GM11168 (cell line): Measurements from ENCODE around the gene ACLY.
"Not testable (repeated sequence)": the region's sequence is repeated elsewhere in the genome, so short reads cannot be mapped to it uniquely, and the experiment has no call there.

Experiments used
- in situ Hi-C: fragments of 300-500 bp; cut with MboI; formaldehyde crosslinking; loops from one replicate; pipeline ENCODE4 v1.12.0; 2022; ENCODE audit warnings: low sequenced_read_pairs; ENCODE audit not compliant: unreplicated experiment

The ACLY gene

DNA sequence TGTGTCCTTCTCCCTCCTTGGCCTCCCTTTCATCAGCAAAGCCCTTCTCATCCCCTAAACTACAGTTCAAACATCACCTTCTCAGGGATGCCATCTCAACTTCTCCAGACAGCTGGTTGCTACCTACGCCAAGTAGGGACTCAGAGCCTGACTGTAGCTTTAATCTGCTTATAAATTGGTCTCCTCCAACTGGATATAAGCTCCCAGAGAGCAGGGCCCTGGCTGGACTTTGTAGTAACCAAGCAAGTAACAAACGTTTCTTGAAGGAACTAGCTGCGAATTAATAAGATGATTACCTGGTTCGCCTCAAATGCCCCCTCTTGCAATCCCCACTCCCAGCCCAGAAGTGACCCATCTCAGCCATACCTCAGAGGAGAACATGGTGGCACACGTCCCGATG is 36.0 kb downstream of the ACLY start:
- in situ Hi-C loops = no loop called here

DNA sequence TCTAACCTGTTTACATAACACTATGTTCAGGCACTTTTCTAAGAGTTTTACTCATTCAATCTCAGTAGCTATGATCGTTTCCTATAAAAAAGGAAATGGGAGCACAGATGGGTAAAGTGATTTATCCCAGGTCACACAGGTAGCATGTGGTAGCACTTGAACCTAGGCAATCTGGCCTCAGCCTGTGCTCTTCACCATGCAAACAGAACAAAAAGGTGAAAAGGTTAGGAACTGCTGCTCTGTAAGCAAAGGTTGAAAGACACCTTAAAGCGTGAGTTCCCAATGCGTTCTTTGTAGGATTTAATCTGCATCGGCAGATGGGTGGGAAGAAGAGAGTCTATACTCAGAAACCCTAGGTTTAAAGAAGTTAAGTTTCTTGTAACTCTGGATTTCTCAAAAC is 38.6 kb downstream of the ACLY start:
- in situ Hi-C loops = no loop called here

GRCh38 chr17:41874293-41874670 is 44.5 kb downstream of the ACLY start:
- in situ Hi-C loops = not testable (repeated sequence)

DNA sequence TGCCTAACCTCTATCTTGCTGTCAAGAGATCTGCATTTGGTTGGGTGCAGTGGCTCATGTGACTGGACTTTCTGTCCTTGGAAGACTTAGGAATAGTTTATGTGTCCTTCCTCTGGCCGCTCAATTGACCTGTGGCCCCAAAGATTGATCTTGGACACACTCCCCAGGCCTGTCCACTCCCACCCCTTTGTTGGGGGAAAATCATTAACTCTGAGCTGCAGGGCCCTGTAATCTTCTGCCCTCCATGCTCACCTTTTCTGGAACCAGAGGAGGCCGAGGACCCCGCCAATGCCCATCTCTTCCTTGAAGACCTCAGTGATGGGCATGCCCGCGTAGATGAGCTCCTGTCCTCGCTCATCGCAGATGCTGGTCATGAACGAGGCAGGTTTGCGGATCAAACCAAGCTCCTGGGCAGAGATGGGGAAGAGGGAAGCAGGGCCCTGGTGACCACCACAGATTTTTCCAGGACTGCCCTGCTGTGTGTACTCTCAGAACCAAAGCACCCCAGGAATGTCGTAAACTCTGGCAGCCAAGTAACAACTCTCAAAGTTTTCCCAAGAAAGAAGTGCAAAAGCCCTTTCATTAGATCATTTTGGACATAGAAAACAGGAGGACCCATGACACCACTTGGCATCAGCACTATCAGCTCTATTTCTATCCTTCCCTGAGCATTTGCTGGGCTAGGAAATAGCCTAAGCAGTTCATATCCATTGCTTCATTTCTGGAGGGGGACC is 45.0 kb downstream of the ACLY start:
- in situ Hi-C loops = no loop called here

DNA sequence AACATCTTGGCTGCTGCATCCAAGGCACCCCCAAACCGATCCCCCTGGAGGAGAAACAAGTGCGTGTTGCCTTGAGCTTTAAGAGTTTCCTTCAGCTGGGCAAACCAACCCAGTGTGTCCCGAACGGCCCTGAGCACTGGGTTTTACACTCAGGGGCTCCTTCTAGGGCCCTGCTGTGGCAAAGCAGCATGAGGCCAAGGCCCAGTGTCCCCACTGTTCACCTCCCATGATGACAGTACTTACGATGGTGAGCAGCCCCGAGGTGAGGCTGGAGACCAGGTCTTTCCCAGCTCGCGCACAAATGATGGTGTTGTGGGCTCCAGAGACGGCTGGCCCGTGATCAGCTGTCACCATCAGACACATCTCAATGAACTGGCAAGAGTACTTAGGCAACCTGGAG is 47.0 kb downstream of the ACLY start:
- in situ Hi-C loops = no loop called here

- in situ Hi-C loops = no loop called here
Observed at GRCh38 chr17:41870627-41871026, 48.1 kb downstream of the ACLY start.

GRCh38 chr17:41870097-41870496 is 48.7 kb downstream of the ACLY start:
- in situ Hi-C loops = no loop called here

- in situ Hi-C loops = no loop called here
Observed at GRCh38 chr17:41869426-41869825, 49.3 kb downstream of the ACLY start.

- in situ Hi-C loops = no loop called here
Observed at GRCh38 chr17:41868568-41868967, 50.2 kb downstream of the ACLY start.

GRCh38 chr17:41865596-41865893 is 53.2 kb downstream of the ACLY start:
- in situ Hi-C loops = no loop called here

GRCh38 chr17:41864836-41865595 is 53.7 kb downstream of the ACLY start, which contains the start of gene KLHL11:
KLHL11 (minus strand) TSS chr17:41865423; CDS start chr17:41865370, 53 bp downstream.
- in situ Hi-C loops = no loop called here

DNA sequence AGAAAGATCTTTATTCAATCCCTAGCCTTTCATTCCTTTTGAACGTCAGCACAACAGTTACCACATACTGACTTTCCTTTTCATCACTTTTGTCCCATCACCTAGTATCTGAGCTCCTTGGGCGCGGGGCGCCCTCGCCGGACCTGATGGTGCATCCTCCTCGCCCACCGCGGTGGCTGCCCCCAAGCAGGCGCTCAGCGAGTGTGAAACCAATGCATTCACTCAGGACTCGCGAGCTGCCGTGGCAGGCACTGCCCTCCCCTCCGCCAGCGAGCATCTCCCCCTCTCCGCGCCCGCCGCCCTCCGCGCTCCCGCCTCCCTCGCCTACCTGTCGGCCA is 54.3 kb downstream of the ACLY start:
- in situ Hi-C loops = no loop called here

DNA sequence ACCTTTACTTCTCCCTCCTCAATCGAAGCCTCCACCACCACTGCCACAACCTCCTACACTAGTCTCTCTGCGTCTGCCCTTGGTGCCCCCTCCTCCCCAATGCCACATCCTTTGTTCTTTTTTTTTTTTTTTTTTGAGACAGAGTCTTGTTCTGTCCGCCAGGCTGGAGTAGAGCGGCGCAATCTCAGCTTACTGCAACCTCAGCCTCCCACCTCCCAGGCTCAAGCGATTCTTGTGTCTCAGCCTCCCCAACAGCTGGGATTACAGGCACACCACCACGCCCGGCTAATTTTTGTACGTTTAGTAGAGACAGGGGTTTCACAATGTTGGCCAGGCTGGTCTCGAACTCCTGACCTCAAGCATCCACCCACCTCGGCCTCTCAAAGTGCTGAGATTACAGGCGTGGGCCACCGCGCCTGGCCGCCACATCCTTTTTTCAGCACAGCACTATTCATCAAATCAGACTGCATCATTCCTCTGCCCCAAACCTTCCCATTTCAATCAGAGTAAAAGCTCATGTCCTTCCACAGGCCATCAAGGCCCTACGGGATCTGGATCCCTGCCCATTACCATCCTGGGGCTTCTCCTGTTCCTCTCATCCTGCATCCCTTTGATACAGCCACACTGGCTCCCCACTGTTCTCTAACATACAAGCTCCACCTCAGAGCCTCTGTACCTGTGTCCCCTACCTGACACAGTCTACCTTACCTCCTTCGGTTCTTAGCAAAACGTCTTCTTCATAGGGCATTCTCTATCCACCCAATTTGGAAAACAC is 55.5 kb downstream of the ACLY start:
- in situ Hi-C loops = no loop called here

GRCh38 chr17:41860254-41860931 is 58.4 kb downstream of the ACLY start:
- in situ Hi-C loops = no loop called here

DNA sequence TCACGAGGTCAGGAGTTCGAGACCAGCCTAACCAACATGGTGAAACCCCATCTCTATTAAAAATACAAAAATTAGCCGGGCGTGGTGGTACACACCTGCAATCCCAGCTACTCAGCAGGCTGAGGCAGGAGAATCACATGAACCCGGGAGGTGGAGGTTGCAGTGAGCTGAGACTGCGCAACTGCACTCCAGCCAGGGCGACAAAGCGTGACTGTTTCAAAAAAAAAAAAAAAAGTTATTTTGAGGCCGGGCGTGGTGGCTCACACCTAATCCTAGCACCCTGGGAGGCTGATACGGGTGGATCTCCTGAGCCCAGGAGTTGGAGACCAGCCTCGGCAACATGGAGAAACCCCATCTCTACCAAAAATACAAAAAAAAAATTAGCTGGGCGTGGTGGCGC is 67.4 kb downstream of the ACLY start:
- in situ Hi-C loops = not testable (repeated sequence)

DNA sequence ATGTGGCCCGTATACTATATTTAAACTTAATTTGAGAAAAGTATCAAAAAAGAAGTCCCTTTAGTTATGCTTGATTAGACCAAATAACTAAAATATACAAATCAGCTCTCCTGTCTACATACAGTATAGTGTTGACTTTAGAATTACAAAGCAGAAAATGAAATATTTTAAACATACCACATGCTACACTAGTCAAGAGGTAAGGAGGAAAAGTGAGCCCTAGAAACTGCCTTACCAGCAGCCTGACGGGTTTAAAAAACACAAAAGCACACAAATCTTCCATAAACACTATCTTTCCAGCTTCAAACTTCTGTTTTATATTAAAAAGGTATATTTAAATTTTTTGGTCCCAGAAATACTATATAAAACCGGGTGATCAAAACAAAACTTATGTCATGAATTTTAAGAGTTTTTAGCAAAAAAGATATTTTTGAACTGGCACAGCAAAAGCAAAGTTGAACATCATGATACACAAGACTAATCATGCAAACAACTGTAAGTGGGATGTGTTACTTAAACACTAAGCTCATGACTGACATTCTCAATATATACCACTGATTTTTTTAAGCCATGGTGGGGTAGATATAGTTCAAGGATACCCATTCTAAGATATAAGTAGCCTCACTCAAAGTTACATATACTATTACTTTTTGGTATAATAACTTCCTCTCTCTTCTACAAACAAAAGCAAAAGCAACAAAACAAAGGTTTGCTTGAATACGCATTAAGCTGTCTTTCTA is 69.3 kb downstream of the ACLY start:
- in situ Hi-C loops = no loop called here

DNA sequence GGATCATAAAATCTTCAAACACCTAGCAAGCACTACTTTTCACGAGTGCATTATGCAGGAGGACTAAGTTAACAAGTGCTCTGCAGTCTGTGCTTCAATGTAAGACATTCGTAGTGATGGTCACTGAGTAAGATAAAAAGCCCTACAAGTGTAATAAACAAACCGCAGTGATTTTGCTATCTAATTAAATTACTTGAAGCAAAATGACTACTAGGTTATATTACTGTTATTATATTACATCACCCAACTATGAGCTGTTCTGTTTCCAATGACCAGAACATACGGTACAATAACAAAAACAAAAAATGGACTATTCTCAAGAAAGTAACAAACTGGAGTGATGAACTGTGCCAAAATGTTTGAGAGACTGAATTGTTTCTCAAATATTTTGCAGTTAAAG is 70.0 kb downstream of the ACLY start:
- in situ Hi-C loops = no loop called here

GRCh38 chr17:41844971-41845370 is 73.8 kb downstream of the ACLY start:
- in situ Hi-C loops = no loop called here

DNA sequence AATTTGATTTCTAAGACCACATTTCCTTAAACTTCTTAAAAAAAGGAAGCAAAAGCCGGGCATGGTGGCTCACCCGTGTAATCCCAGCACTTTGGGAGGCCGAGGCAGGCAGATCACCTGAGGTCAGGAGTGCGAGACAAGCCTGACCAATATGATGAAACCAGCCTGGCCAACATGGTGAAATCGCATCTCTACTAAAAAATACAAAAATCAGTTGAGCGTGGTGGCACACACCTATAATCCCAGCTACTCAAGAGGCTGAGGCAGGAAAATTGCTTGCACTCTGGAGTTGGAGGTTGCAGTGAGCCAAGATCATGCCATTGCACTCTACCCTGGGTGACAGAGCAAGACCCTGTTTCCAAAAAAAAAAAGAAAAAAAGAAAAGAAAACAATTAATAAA is 78.0 kb downstream of the ACLY start:
- in situ Hi-C loops = not testable (repeated sequence)

DNA sequence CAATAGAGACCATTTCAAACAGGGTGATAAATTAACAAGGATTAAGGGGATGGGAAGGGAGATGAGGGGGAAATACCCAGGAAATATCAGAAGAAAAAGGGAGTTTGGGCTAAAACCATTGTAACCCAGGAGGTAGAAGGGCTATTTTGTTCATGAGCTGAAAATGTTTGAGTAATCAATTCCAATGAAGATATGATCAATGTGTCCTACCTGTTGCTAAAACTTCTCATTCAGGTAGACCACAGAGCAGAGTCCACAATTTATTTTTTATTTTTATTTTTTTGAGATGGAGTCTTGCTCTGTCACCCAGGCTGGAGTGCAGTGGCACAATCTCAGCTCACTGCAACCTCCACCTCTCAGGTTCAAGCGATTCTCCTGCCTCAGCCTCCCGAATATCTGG is 79.3 kb downstream of the ACLY start:
- in situ Hi-C loops = not testable (repeated sequence)
